HepG2 (cell line): ENCODE measurements around the gene TNFRSF6B. TPM values are rescaled to one million over a fixed set of nuclear protein-coding genes. Genes with fewer than 3 reads are reported as not detected.
A peak's percentile ranks its signal among the peaks of the same experiment; 100 is the strongest.

Source experiments
- ATF4 ChIP-seq, 2 experiments: fragments of 450-650 bp in 1 of 2; sonication (generic) in 1 of 2; formaldehyde crosslinking; IDR thresholded peaks; 2 replicates each; pipeline versions ENCODE4 v1.5.0 to v1.8.0; 2020 to 2022; ENCODE audit warnings: mild to moderate bottlenecking in 1 of 2, missing genetic modification reagents in 1 of 2
- ATF7 ChIP-seq, 2 experiments: fragments of 450-650 bp in 1 of 2; sonication (generic) in 1 of 2; formaldehyde crosslinking in 1 of 2; IDR thresholded peaks; 2 replicates each; pipeline versions ENCODE4 v1.4.0 to v1.6.1; 2016 to 2020; ENCODE audit warnings: antibody characterized with exemption in 1 of 2, mild to moderate bottlenecking in 1 of 2, missing genetic modification reagents in 1 of 2
- BORCS8-MEF2B ChIP-seq: sonication (generic); formaldehyde crosslinking; IDR thresholded peaks from 2 replicates; pipeline ENCODE4 v1.8.0; 2022; ENCODE audit warnings: mild to moderate bottlenecking, missing genetic modification reagents
- CBFB ChIP-seq: sonication (generic); formaldehyde crosslinking; IDR thresholded peaks from 2 replicates; pipeline ENCODE4 v1.4.0; 2020; ENCODE audit warnings: missing genetic modification reagents
- CBX2 ChIP-seq, 2 experiments: fragments of 200-600 bp in 1 of 2; sonication (generic); formaldehyde crosslinking in 1 of 2; IDR thresholded peaks; 2 replicates each; pipeline versions ENCODE4 v1.7.0 to v1.8.1; 2018 to 2022; ENCODE audit warnings: low read depth in 2 of 2, low read length in 1 of 2, mild to moderate bottlenecking in 1 of 2, missing genetic modification reagents in 1 of 2
- HCFC1 ChIP-seq: fragments of 150-350 bp; IDR thresholded peaks from 2 replicates; pipeline ENCODE4 v1.6.1; 2014; ENCODE audit warnings: low read depth, low read length
- KAT7 ChIP-seq: IDR thresholded peaks from 2 replicates; pipeline ENCODE4 v1.6.1; 2018; ENCODE audit warnings: borderline replicate concordance, missing compliant biosample characterization
- LRRFIP1 ChIP-seq: sonication (generic); formaldehyde crosslinking; conservative IDR thresholded peaks from 2 replicates; pipeline ENCODE4 v1.4.0; 2020; ENCODE audit warnings: missing genetic modification reagents
- MED8 ChIP-seq: sonication (generic); formaldehyde crosslinking; IDR thresholded peaks from 2 replicates; pipeline ENCODE4 v1.8.1; 2023; ENCODE audit warnings: mild to moderate bottlenecking, missing genetic modification reagents; ENCODE audit not compliant: insufficient replicate concordance
- MEIS1 ChIP-seq: sonication (generic); formaldehyde crosslinking; IDR thresholded peaks from 2 replicates; pipeline ENCODE4 v1.9.0; 2021; ENCODE audit warnings: mild to moderate bottlenecking, missing genetic modification reagents, moderate library complexity, borderline replicate concordance
- MXD4 ChIP-seq: IDR thresholded peaks from 2 replicates; pipeline ENCODE4 v1.6.1; 2016; ENCODE audit warnings: mild to moderate bottlenecking, missing biosample characterization, missing genetic modification reagents
- POLR2AphosphoS2 ChIP-seq: IDR thresholded peaks from 2 replicates; pipeline ENCODE4 v1.6.1; 2011; ENCODE audit warnings: low read depth, low read length, improper control_type of control experiment
- RELA ChIP-seq: sonication (generic); formaldehyde crosslinking; IDR thresholded peaks from 2 replicates; pipeline ENCODE4 v1.4.0; 2020; ENCODE audit warnings: missing genetic modification reagents
- SIN3B ChIP-seq: fragments of 150-350 bp; IDR thresholded peaks from 2 replicates; pipeline ENCODE4 v1.6.1; 2014; ENCODE audit warnings: low read length
- SKI ChIP-seq: fragments of 450-650 bp; IDR thresholded peaks from one replicate; pipeline ENCODE4 v1.6.1; 2018; ENCODE audit warnings: mild to moderate bottlenecking; ENCODE audit not compliant: partially characterized antibody
- TFE3 ChIP-seq: IDR thresholded peaks from 2 replicates; pipeline ENCODE4 v1.6.1; 2016
- U2AF2 ChIP-seq: fragments of 200-400 bp; formaldehyde crosslinking; IDR thresholded peaks from 2 replicates; pipeline ENCODE4 v1.6.1; 2017; ENCODE audit warnings: low read depth, mild to moderate bottlenecking, low read length
- ZEB1 ChIP-seq: IDR thresholded peaks from 2 replicates; pipeline ENCODE4 v1.6.1; 2012; ENCODE audit warnings: mild to moderate bottlenecking, low read depth, inconsistent platforms; ENCODE audit not compliant: insufficient replicate concordance
- ZNF703 ChIP-seq: sonication (generic); formaldehyde crosslinking; IDR thresholded peaks from 2 replicates; pipeline ENCODE4 v1.5.1; 2020; ENCODE audit warnings: missing genetic modification reagents, mild to moderate bottlenecking, moderate library complexity, borderline replicate concordance
- polyA plus RNA-seq, 8 experiments: library from polyadenylated mRNA; depleted of rRNA in 3 of 8; stranded (reverse) in 7 of 8; unstranded in 1 of 8; fragments of >200 nt; fragmentation: Illumina TruSeq in 4 of 8; extraction: Trizol in 4 of 8; gene quantifications; 2 replicates each; pipeline versions ENCODE4 v1.2.1 to v1.2.3, GENCODE V29; 2011 to 2016; ENCODE audit warnings: low read depth in 4 of 8, missing spikeins in 1 of 8, mixed read lengths in 1 of 8; ENCODE audit not compliant: insufficient read depth in 1 of 8
- total RNA-seq, 5 experiments: library from RNA; depleted of rRNA; stranded (reverse); fragments of >200 nt; fragmentation: Illumina TruSeq; extraction: Trizol; gene quantifications; 2 replicates each; pipeline ENCODE4 v1.2.3, GENCODE V29; 2016; ENCODE audit warnings: low read depth in 1 of 5
- TF ChIP-seq, protein P1 (sequence below): sonication (generic); formaldehyde crosslinking; conservative IDR thresholded peaks from 2 replicates; pipeline ENCODE4 v1.8.1; 2023; ENCODE audit warnings: missing genetic modification reagents
- TF ChIP-seq, protein P2 (sequence below): sonication (generic); formaldehyde crosslinking; conservative IDR thresholded peaks from 2 replicates; pipeline ENCODE4 v1.8.0; 2022; ENCODE audit warnings: low read depth, missing genetic modification reagents

Gene TNFRSF6B
- total and polyA plus RNA-seq, 2 of the 13 experiments (the other 11 are each of a cell fraction or from before 2014, with no cell fraction given) = 0.24 TPM; not detected in 1

DNA sequence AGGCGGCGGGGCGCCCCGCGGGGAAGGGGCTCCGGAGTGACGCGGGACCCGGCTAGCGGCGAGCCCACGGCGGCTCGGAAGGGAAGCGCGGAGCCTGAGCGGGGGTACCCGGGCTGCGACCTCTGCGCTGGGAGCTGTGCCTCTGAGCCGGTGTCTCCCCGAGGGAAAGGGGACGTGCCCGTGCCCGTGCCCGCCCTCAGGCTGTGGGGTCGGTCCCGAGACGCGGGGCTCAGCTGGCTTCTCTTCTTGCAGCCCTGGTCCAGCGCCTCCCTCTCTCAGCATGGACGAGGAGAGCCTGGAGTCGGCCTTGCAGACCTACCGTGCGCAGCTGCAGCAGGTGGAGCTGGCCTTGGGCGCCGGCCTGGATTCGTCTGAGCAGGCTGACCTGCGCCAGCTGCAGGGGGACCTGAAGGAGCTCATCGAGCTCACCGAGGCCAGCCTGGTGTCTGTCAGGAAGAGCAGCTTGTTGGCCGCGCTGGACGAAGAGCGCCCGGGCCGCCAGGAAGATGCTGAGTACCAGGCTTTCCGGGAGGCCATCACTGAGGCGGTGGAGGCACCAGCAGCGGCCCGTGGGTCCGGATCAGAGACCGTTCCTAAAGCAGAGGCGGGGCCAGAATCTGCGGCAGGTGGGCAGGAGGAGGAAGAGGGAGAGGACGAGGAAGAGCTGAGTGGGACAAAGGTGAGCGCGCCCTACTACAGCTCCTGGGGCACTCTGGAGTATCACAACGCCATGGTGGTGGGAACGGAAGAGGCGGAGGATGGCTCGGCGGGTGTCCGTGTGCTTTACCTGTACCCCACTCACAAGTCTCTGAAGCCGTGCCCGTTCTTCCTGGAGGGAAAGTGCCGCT lies 12.1 kb downstream of the TNFRSF6B start (continued):
- TF ChIP-seq, protein P1, sequence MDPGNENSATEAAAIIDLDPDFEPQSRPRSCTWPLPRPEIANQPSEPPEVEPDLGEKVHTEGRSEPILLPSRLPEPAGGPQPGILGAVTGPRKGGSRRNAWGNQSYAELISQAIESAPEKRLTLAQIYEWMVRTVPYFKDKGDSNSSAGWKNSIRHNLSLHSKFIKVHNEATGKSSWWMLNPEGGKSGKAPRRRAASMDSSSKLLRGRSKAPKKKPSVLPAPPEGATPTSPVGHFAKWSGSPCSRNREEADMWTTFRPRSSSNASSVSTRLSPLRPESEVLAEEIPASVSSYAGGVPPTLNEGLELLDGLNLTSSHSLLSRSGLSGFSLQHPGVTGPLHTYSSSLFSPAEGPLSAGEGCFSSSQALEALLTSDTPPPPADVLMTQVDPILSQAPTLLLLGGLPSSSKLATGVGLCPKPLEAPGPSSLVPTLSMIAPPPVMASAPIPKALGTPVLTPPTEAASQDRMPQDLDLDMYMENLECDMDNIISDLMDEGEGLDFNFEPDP = peak; percentile 51; the same call in 1 of the 2 replicates
- TF ChIP-seq, protein P2, sequence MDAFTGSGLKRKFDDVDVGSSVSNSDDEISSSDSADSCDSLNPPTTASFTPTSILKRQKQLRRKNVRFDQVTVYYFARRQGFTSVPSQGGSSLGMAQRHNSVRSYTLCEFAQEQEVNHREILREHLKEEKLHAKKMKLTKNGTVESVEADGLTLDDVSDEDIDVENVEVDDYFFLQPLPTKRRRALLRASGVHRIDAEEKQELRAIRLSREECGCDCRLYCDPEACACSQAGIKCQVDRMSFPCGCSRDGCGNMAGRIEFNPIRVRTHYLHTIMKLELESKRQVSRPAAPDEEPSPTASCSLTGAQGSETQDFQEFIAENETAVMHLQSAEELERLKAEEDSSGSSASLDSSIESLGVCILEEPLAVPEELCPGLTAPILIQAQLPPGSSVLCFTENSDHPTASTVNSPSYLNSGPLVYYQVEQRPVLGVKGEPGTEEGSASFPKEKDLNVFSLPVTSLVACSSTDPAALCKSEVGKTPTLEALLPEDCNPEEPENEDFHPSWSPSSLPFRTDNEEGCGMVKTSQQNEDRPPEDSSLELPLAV (CRISPR knock-in tag) = no peak
- no peak for TF ChIP-seq SIN3B
- TF ChIP-seq RELA (CRISPR knock-in tag) = no peak
- peak; percentile 14 for TF ChIP-seq SKI
- TF ChIP-seq BORCS8-MEF2B (CRISPR knock-in tag) = no peak
- no peak for TF ChIP-seq TFE3 (CRISPR knock-in tag)
- TF ChIP-seq U2AF2 = no peak
- no peak for TF ChIP-seq MED8 (CRISPR knock-in tag)
- no peak for TF ChIP-seq ZNF703 (CRISPR knock-in tag)
- no peak for TF ChIP-seq ZEB1
- TF ChIP-seq ATF4 (CRISPR knock-in tag; IDR thresholded peaks at IDR 0.05) = no peak
- no peak for TF ChIP-seq LRRFIP1 (CRISPR knock-in tag)
- no peak for TF ChIP-seq MXD4 (CRISPR knock-in tag)
- TF ChIP-seq CBFB (CRISPR knock-in tag) = no peak
- TF ChIP-seq CBX2 (IDR thresholded peaks at IDR 0.05; ENCODE audit: low read depth, low read length) = no peak
- TF ChIP-seq CBX2 (CRISPR knock-in tag; IDR thresholded peaks at IDR 0.05; ENCODE audit: low read depth) = 0 out of 2 replicates have a peak, but pooled peaks have one; percentile 41
- TF ChIP-seq HCFC1 = no peak
- TF ChIP-seq POLR2AphosphoS2 = no peak
- peak; percentile 74; the same call in 1 of the 2 replicates for TF ChIP-seq MEIS1 (CRISPR knock-in tag)
- TF ChIP-seq ATF7 (IDR thresholded peaks at IDR 0.05) = no peak
- no peak; the same call in 1 of the 2 replicates for TF ChIP-seq ATF7 (CRISPR knock-in tag; IDR thresholded peaks at IDR 0.05)
- TF ChIP-seq KAT7 (CRISPR knock-in tag) = no peak
